Lung (tissue), 12 donors: Measurements from ENCODE around the gene PLCB3. TPM values are rescaled to one million over a fixed set of nuclear protein-coding genes. Genes with fewer than 3 reads are reported as not detected.

Experiments
- ATAC-seq: fragments of 200-7000 bp; cut with Tn5 transposase; one replicate; pipeline ENCODE4 v1.9.1; 2020; ENCODE audit warnings: moderate number of reproducible peaks; ENCODE audit not compliant: insufficient read depth, low FRiP score
- DNase-seq, 3 donors: peaks; one replicate each; pipeline ENCODE4 v3.0.0-alpha.2; 2013 to 2017
- H3K27ac ChIP-seq, 2 donors: one replicate each; pipeline ENCODE4 v1.5.1; 2013; ENCODE audit warnings: mild to moderate bottlenecking in 2 of 2, moderate library complexity in 2 of 2, control low read depth in 1 of 2, inconsistent platforms in 1 of 2, low read depth in 1 of 2, low read length in 1 of 2
- H3K27me3 ChIP-seq, 3 donors: one replicate each; pipeline ENCODE4 v1.5.1; 2013; ENCODE audit warnings: low read length in 2 of 3; ENCODE audit not compliant: control insufficient read depth in 3 of 3, insufficient read depth in 3 of 3
- H3K36me3 ChIP-seq, 4 donors: one replicate each; pipeline ENCODE4 v1.5.1; 2013; ENCODE audit warnings: low read length in 4 of 4, mild to moderate bottlenecking in 1 of 4, moderate library complexity in 1 of 4; ENCODE audit not compliant: control insufficient read depth in 4 of 4, insufficient read depth in 4 of 4
- H3K4me1 ChIP-seq, 5 donors: one replicate each; pipeline ENCODE4 v1.5.1; 2013; ENCODE audit warnings: low read length in 5 of 5, mild to moderate bottlenecking in 2 of 5, moderate library complexity in 1 of 5; ENCODE audit not compliant: control insufficient read depth in 5 of 5, insufficient read depth in 5 of 5
- H3K4me3 ChIP-seq: one replicate; pipeline ENCODE4 v1.5.1; 2013; ENCODE audit warnings: mild to moderate bottlenecking, control low read depth, moderate library complexity
- H3K9ac ChIP-seq, 2 donors: one replicate each; pipeline ENCODE4 v1.5.1; 2013; ENCODE audit warnings: low read length in 2 of 2, control low read depth in 1 of 2; ENCODE audit not compliant: insufficient read depth in 1 of 2
- H3K9me3 ChIP-seq, 4 donors: one replicate each; pipeline ENCODE4 v1.5.1; 2013; ENCODE audit warnings: low read length in 3 of 4, mild to moderate bottlenecking in 1 of 4, moderate library complexity in 1 of 4; ENCODE audit not compliant: control insufficient read depth in 4 of 4, insufficient read depth in 3 of 4
- WGBS, 2 donors: extraction: QIAGEN DNeasy Blood & Tissue Kit; methylation state at CpG; one replicate each; pipeline ENCODE4 v1.1.7; 2013; 5-methylcytosine and 5-hydroxymethylcytosine counted together
- polyA plus RNA-seq, 2 donors: library from polyadenylated mRNA; stranded (reverse); fragments of 200-250 nt; gene quantifications; one replicate each; pipeline ENCODE4 v1.2.1, GENCODE V29; 2013
- total RNA-seq, 2 donors: library from RNA; depleted of rRNA in 1 of 2; stranded (reverse); fragments of >200 nt in 1 of 2; gene quantifications; one replicate each; pipeline ENCODE4 v1.2.1, GENCODE V29; 2014 to 2021
- TF ChIP-seq, protein P1 (sequence below): IDR thresholded peaks from 2 replicates; pipeline ENCODE4 v1.5.1; 2012; ENCODE audit warnings: mild to moderate bottlenecking; ENCODE audit errors: control extremely low read depth, extremely low read depth
- donor health status: control.
- donor health status: control.
- donor health status: Bipolar disorder and iron deficiency.
- donor health status: healthy.
- donor health status: DM: yes; HTN: yes; CAD: no.

Gene PLCB3
- total and polyA plus RNA-seq, 4 donors = 15.0 to 32.0 (median 17.6) TPM

DNA sequence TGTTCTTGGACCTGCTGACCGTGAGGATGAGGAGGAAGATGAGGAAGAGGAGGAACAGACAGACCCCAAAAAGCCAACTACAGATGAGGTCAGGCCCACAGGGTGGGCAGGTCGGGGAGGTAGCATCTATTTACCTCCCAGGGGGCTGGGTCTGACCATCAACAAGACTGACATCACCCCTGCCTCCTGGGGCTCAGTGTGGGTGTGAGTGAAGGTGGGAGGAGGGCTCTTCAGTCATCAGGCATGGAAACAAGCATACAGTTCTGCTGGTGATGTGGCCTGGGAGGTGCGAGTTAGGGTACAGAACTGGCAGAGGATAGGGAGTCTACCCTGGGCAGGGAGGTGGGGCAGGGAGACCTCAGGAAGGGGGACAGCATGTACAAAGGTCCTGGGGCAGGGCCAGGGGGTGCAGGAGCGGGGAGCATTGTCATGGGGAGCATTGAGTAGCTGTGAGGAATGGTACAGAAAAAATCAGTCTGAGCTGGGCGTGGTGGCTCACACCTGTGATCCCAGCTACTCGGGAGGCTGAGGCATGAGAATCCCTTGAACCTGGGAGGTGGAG, 8.9 kb downstream of the PLCB3 start:
- no peak for ATAC-seq
- H3K27ac ChIP-seq = no peak overlapping the region
- H3K9me3 ChIP-seq = no peaks in the 10 kb centered on the region
- 94 to 96% methylated on average over 6 of the region's 6 CpGs for WGBS, 2 donors
- H3K27me3 ChIP-seq = no peaks in the 10 kb centered on the region
- no peak for DNase-seq
- TF ChIP-seq, protein P1, sequence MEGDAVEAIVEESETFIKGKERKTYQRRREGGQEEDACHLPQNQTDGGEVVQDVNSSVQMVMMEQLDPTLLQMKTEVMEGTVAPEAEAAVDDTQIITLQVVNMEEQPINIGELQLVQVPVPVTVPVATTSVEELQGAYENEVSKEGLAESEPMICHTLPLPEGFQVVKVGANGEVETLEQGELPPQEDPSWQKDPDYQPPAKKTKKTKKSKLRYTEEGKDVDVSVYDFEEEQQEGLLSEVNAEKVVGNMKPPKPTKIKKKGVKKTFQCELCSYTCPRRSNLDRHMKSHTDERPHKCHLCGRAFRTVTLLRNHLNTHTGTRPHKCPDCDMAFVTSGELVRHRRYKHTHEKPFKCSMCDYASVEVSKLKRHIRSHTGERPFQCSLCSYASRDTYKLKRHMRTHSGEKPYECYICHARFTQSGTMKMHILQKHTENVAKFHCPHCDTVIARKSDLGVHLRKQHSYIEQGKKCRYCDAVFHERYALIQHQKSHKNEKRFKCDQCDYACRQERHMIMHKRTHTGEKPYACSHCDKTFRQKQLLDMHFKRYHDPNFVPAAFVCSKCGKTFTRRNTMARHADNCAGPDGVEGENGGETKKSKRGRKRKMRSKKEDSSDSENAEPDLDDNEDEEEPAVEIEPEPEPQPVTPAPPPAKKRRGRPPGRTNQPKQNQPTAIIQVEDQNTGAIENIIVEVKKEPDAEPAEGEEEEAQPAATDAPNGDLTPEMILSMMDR = no peak
- peaks cover 2 to 78% (median 14%) of the 10 kb centered on the region in 4 donors for H3K36me3 ChIP-seq
- no peak overlapping the region for H3K4me3 ChIP-seq
- no peak overlapping the region for H3K9ac ChIP-seq
- no peaks in the 10 kb centered on the region for H3K4me1 ChIP-seq

DNA sequence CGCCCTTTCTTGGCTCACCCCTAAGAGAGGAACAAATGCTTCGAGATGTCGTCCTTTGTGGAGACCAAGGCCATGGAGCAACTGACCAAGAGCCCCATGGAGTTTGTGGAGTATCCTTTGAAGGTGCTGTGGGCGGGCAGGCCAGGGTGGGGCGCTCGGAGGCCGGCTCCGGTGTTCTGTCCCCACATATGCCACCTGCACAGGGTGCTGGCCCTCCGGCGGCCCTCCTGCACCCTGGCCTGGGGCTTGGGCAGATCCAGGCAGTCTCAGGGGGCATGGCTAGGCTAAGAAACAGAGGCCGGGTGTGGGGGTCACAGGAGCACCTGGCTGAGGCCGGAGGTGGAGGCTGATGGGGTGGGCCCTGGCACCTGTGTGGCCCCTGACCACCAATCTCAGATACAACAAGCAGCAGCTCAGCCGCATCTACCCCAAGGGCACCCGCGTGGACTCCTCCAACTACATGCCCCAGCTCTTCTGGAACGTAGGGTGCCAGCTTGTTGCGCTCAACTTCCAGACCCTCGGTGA, 10.3 kb downstream of the PLCB3 start:
- H3K36me3 ChIP-seq = peaks cover 2 to 79% (median 23%) of the 10 kb centered on the region in 4 donors
- ATAC-seq (no peak), DNase-seq (no peak)
- H3K9ac ChIP-seq = no peak overlapping the region
- H3K4me1 ChIP-seq = no peaks in the 10 kb centered on the region
- 94 to 97% methylated on average over 18 of the region's 18 CpGs for WGBS, 2 donors
- no peak overlapping the region for H3K4me3 ChIP-seq
- H3K27me3 ChIP-seq = no peaks in the 10 kb centered on the region
- H3K9me3 ChIP-seq = no peaks in the 10 kb centered on the region
- TF ChIP-seq, protein P1 = no peak
- no peak overlapping the region for H3K27ac ChIP-seq

DNA sequence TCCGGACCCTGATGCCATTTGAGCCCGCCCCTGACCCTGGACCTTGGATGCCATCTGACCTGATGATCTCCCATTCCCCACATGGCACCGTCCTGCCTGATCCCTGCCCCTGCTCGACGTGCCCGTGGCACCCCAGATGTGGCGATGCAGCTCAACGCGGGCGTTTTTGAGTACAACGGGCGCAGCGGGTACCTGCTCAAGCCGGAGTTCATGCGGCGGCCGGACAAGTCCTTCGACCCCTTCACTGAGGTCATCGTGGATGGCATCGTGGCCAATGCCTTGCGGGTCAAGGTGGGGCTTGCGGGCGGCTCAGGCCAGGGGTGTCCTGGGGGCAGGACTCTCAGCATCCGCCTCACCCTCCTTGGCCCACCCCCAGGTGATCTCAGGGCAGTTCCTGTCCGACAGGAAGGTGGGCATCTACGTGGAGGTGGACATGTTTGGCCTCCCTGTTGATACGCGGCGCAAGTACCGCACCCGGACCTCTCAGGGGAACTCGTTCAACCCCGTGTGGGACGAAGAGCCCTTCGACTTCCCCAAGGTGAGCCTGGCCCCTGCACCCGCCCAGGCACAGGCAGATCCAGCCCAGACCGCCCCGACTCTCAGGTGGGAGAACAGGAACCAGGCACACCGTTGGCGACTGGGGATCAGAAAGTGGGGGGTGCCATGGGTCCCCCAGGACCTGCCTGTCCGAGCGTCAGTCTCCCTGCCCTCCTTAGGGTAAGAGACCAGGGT, 11.1 kb downstream of the PLCB3 start:
- Histone ChIP-seq H3K27ac (no peak overlapping the region), H3K9me3 (no peaks in the 10 kb centered on the region), H3K4me1 (no peaks in the 10 kb centered on the region), H3K36me3 (peaks cover 2 to 80% (median 22%) of the 10 kb centered on the region in 4 donors), H3K27me3 (no peaks in the 10 kb centered on the region), H3K4me3 (no peak overlapping the region), H3K9ac (no peak overlapping the region)
- DNase-seq (no peak), ATAC-seq (no peak)
- TF ChIP-seq, protein P1 = no peak
- WGBS, 2 donors = 94 to 95% methylated on average over 42 of the region's 42 CpGs
